Common myeloid progenitor, CD34-positive (primary cell): ENCODE measurements around the gene OR7C1.
A peak's percentile ranks its signal among the peaks of the same experiment; 100 is the strongest.

Experiments used
- CTCF ChIA-PET: fragments of 350-600 bp; sonication (Branson Sonifier 250); formaldehyde crosslinking; loops from one replicate; lab custom pipeline; 2021; ENCODE audit warnings: antibody characterized with exemption; lab: Charles Lee
- POLR2A ChIA-PET: fragments of 350-600 bp; sonication (Branson Sonifier 250); formaldehyde crosslinking; loops from one replicate; lab custom pipeline; 2021; ENCODE audit warnings: antibody characterized with exemption; lab: Charles Lee
- DNase-seq, 3 donors: peaks; one replicate each; pipeline versions ENCODE4 v3.0.0 to v3.0.0-alpha.2; 2013
- H3K27ac ChIP-seq, 2 experiments: 1 replicate in 1 of 2; 2 replicates in 1 of 2; pipeline ENCODE4 v1.7.0; 2013; ENCODE audit warnings: inconsistent platforms in 2 of 2, low read length in 2 of 2, mild to moderate bottlenecking in 2 of 2, low read depth in 1 of 2, moderate library complexity in 1 of 2; ENCODE audit not compliant: severe bottlenecking in 2 of 2, insufficient read depth in 1 of 2, poor library complexity in 1 of 2
- H3K27me3 ChIP-seq, 5 experiments: replicated peaks in 2 of 5; 1 replicate in 3 of 5; 2 replicates in 2 of 5; pipeline versions ENCODE4 v1.6.1 to v1.7.0; 2013; ENCODE audit warnings: low read length in 4 of 5, mild to moderate bottlenecking in 2 of 5, moderate library complexity in 2 of 5, inconsistent platforms in 1 of 5; ENCODE audit not compliant: insufficient read depth in 5 of 5, control insufficient read depth in 4 of 5
- H3K36me3 ChIP-seq, 4 experiments: 1 replicate in 2 of 4; 2 replicates in 2 of 4; pipeline versions ENCODE4 v1.6.1 to v1.7.0; 2013; ENCODE audit warnings: low read length in 3 of 4, control low read depth in 1 of 4, mild to moderate bottlenecking in 1 of 4; ENCODE audit not compliant: control insufficient read depth in 4 of 4, insufficient read depth in 4 of 4
- H3K4me1 ChIP-seq, 4 experiments: 1 replicate in 3 of 4; 2 replicates in 1 of 4; pipeline versions ENCODE4 v1.6.1 to v1.7.1; 2013; ENCODE audit warnings: low read length in 3 of 4, mild to moderate bottlenecking in 3 of 4, control low read depth in 1 of 4, inconsistent platforms in 1 of 4, moderate library complexity in 1 of 4; ENCODE audit not compliant: control insufficient read depth in 4 of 4, insufficient read depth in 4 of 4; ENCODE audit errors: control extremely low read depth in 1 of 4
- H3K4me3 ChIP-seq, 7 experiments: 1 replicate in 4 of 7; 2 replicates in 3 of 7; pipeline versions ENCODE4 v1.5.1 to v1.7.0; 2013; ENCODE audit warnings: mild to moderate bottlenecking in 7 of 7, low read length in 6 of 7, moderate library complexity in 6 of 7, inconsistent platforms in 2 of 7, low read depth in 2 of 7, control low read depth in 1 of 7; ENCODE audit not compliant: insufficient read depth in 4 of 7, control insufficient read depth in 1 of 7; ENCODE audit errors: extremely low read depth in 1 of 7
- H3K9me3 ChIP-seq, 5 experiments: 1 replicate in 4 of 5; 2 replicates in 1 of 5; pipeline versions ENCODE4 v1.6.1 to v1.7.1; 2013; ENCODE audit warnings: low read length in 4 of 5, mild to moderate bottlenecking in 2 of 5, inconsistent platforms in 1 of 5, low read depth in 1 of 5, moderate library complexity in 1 of 5; ENCODE audit not compliant: control insufficient read depth in 4 of 5, insufficient read depth in 2 of 5; ENCODE audit errors: control extremely low read depth in 1 of 5
- WGBS: methylation state at CpG from one replicate; pipeline ENCODE4 v1.1.5; 2013; ENCODE audit not compliant: insufficient coverage; 5-methylcytosine and 5-hydroxymethylcytosine counted together

Gene OR7C1

GRCh38 chr19:14761607-14762006, 73.4 kb downstream of the OR7C1 start:
- no peaks in the 10 kb centered on the region for H3K9me3 ChIP-seq
- H3K27ac ChIP-seq: no peak overlapping the region
- H3K36me3 ChIP-seq: peaks cover 7 to 79% (median 36%) of the 10 kb centered on the region in 4 experiments
- ChIA-PET CTCF (interaction anchor here (0.7 to 1.0 kb wide), 2 partner anchors 11 to 1734 kb away, joined by 3 to 5 read pairs; no protein-coding TSS in a partner anchor), POLR2A (interaction anchor here (0.6 kb wide), 1 partner anchor 31 kb away, joined by 3 read pairs; no protein-coding TSS in a partner anchor)
- 94% methylated on average over 3 of the region's 5 CpGs for WGBS
- DNase-seq: no peak
- no peak overlapping the region for H3K4me3 ChIP-seq
- no peaks in the 10 kb centered on the region for H3K27me3 ChIP-seq
- H3K4me1 ChIP-seq: no peaks in the 10 kb centered on the region

- H3K9me3 ChIP-seq: no peaks in the 10 kb centered on the region
- no peak overlapping the region for H3K27ac ChIP-seq
- H3K36me3 ChIP-seq: peaks cover 9 to 76% (median 41%) of the 10 kb centered on the region in 4 experiments
- no peak overlapping the region for H3K4me3 ChIP-seq
- WGBS: 94% methylated on average over 15 of the region's 16 CpGs
- no peaks in the 10 kb centered on the region for H3K27me3 ChIP-seq
- POLR2A ChIA-PET: no interaction called here
- CTCF ChIA-PET: no interaction called here
- DNase-seq: no peak
- no peaks in the 10 kb centered on the region for H3K4me1 ChIP-seq
Observed at GRCh38 chr19:14758816-14759215, 76.2 kb downstream of the OR7C1 start.

- no peaks in the 10 kb centered on the region for H3K27me3 ChIP-seq
- H3K27ac ChIP-seq: no peak overlapping the region
- peaks cover 15 to 70% (median 53%) of the 10 kb centered on the region in 4 experiments for H3K36me3 ChIP-seq
- peaks cover 0 to 1% (median 0%) of the 10 kb centered on the region in 5 experiments for H3K9me3 ChIP-seq
- 100% methylated on average over 1 of the region's 6 CpGs for WGBS
- POLR2A ChIA-PET: no interaction called here
- peaks cover 0 to 18% (median 7%) of the 10 kb centered on the region in 4 experiments for H3K4me1 ChIP-seq
- peak in 2 of 3 donors; percentile 43 to 51 for DNase-seq
- CTCF ChIA-PET: no interaction called here
- H3K4me3 ChIP-seq: no peak overlapping the region
Observed at GRCh38 chr19:14748601-14749000, 86.4 kb downstream of the OR7C1 start.
